GM18873 (cell line): Measurements from ENCODE around the gene CPA4.

Source experiments
- ATAC-seq: cut with Tn5 transposase; IDR thresholded peaks from one replicate; pipeline ENCODE4 v1.9.1; 2021; ENCODE audit warnings: mild to moderate bottlenecking, moderate library complexity, moderate number of reproducible peaks; ENCODE audit not compliant: unreplicated experiment, low FRiP score

The CPA4 gene

GRCh38 chr7:130274296-130274695 lies 18.7 kb upstream of the CPA4 start:
- no peak for ATAC-seq

DNA sequence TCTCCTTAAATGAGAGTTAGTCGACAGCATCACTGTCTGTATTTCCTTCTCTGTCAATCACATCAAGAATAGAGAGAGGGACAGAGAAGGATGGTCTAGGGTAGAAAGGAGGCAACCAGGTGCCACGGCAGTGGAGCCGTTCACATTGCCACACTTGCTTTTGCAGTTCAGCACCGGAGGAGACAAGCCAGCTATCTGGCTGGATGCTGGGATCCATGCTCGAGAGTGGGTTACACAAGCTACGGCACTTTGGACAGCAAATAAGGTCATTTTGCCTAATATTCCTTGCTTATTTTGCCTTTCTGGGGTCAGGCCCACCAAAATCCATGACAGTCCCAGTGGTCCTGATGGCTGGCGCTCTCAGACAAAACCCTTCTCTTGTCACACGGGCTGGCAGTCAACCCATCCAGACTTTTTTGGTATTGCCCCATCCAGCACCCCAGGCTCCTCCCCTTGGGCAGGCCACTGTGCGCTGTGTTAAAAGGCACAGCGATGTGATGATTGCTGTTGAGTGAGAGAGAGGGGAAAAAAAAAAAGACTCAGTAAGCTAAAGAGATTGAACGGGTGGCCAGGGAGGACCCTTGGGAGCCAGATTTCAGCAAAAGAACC lies 17.9 kb upstream of the CPA4 start:
- no peak for ATAC-seq

- ATAC-seq, result no peak
Observed at GRCh38 chr7:130275826-130276297, 17.1 kb upstream of the CPA4 start.

DNA sequence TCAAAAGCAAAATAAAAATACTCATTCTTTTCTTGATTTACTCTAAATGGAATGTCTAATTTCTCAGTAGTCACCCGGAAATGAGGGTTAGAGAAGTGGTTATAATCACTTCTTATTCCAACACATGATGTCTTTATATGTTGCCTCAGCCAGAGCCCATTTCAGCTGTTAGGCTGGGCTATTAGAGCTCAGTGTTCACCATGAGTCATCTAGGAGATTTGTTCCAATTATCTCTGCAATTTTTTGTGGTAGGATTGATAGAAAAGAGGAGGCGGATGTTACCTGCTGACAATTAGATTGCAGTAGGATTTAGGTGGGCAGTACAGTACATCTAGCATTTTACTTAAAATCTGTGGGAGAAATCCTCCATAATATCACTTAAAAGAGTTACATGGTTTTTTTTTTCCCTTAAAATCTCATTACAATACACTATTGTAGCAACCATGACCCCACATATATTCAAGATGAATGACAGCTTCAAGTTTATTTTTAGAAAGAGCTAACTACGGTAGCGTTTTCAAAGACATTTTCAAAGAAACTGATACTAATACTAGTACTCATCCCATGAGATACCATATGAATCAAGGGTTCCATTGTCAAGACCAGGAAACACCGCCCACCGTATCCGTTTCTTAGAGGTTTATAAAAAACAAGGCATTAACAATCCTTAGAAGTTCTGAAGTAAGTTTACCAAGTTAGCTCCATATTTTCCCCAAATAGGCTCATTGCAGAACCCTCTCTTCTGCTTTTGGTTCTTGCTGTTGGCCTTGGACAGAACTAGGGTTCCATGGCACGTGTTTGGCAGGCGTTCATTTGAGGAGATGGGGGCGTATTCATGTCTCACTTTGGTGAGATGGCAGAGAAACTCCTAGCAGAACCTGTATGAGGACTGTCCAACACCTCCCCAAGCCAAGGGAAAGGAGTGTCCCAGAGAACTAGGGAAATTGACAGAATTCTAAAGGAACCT lies 15.9 kb upstream of the CPA4 start:
- ATAC-seq, result no peak

GRCh38 chr7:130277763-130278643 lies 15.0 kb upstream of the CPA4 start:
- no peak for ATAC-seq

GRCh38 chr7:130278860-130279259 lies 14.1 kb upstream of the CPA4 start:
- ATAC-seq, result no peak

GRCh38 chr7:130279286-130279685 lies 13.7 kb upstream of the CPA4 start:
- no peak for ATAC-seq

- ATAC-seq, result no peak
Observed at GRCh38 chr7:130279906-130280305, 13.1 kb upstream of the CPA4 start.

DNA sequence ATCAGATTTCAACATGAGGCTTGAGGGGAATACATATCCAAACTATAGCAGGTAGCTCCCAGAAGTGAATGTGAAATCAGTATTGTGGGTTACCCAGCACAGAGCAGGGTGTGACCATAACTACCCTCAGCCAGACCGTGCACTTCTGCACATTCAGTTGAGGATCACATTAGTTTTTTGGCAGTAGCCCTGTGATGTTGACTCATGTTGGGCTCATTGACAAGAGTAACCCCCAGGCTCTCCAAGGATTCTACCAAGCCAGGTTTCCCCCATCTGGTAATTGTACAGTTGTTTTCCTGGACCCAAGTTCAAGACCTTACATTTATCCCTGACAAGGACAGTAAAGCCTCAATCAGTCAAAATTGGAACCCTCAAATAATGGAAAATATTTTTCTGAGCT lies 11.7 kb upstream of the CPA4 start:
- no peak for ATAC-seq

DNA sequence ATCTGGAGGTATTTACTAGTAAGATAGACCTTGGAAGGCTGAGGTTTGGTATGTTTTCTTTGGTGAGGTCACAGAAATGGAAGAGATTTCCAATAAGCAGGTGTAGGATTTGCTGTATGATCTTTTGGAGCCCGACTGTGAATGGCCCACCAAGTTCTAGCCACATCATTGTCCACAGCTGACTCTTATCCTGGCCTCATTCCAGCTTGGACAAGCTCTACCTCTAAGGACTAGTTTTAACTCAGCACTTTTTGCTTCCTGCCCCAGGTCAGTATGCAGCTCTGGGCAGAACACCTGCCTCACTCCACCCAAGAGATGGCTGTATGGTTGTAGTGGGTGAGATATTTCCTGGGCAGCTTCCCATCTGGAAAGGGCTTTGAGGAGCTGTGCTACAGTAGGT lies 6.1 kb upstream of the CPA4 start:
- no peak for ATAC-seq

DNA sequence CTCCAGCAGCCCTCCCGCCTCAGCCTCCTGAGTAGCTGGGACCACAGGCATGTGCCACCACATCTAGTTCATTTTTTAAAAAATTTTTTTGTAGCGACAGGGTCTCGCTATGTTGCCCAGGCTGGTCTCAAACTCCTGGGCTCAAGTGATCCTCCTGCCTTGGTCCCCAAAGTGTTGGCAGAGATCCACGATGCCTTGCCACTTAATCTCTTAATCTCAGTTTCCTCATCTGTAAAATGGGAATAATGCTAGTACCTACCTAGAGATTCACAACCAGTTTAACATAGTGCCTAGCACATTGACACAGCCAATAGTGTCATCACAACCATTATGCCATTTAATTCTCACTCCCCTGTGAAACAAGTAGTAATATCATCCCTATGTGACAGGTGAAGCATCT lies 4.8 kb upstream of the CPA4 start:
- ATAC-seq, result no peak

DNA sequence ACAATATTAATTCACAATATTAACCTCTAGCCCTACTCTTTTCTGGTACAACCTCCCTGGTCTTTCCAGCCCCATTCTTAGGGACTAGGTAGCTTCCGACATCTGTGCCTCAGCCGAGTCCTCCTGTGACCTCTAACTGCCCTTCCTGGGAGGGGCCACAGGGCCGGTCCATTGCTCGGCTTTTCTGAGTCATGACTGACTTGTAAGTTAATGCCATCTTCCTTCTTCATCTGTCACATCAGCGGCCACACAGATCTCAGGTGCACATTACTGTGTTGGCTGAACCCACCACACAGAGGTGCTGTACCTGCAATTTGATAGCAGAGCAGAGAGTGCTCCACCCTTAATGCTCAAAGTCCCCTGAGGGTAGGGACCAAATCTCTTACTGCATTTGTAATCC lies 4.1 kb upstream of the CPA4 start:
- no peak for ATAC-seq

- ATAC-seq, result no peak
Observed at GRCh38 chr7:130289478-130289877, 3.5 kb upstream of the CPA4 start.

DNA sequence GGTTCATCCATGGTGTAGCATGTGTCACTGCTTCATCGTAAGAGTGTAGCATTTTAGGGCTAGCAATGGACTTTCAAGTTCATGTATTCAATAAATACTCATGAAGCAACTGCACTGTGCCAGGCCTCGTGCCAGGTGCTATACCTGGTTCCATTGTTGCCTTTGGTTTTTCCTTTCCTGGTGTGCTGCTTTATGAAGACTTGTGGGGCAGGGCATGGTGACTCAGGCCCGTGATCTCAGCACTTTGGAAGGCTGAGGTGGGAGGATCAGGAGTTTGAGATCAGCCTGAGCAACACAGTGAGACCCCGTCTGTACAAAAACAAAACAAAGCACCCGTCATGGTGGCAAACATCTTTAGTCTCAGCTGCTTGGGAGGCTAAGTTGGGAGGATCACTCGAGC lies 2.2 kb upstream of the CPA4 start:
- ATAC-seq, result no peak

DNA sequence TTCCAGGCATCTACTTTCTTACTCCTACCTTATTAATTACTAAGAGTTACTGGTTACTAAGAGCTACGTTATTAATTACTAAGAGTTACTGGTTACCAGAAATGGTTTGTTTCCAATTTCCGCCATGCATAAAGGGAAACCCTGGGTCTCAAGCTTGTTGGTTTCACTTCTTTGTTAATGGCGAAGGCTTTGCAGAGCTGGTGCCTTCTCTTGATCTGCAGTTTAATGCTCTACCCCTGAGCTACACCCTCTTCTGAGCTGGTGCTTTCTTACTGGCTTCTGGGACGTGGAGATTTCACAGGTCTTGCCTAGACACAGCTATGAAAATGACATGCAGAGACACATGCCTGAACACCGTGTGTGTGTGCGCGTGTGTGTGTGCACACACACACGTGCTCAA lies 560 bp downstream of the CPA4 start:
- ATAC-seq, result no peak

GRCh38 chr7:130294314-130294713 lies 1.4 kb downstream of the CPA4 start:
- ATAC-seq, result no peak

- ATAC-seq, result no peak
Observed at GRCh38 chr7:130296221-130296951, 3.4 kb downstream of the CPA4 start.

GRCh38 chr7:130297628-130298543 lies 4.9 kb downstream of the CPA4 start:
- ATAC-seq, result no peak
